GDM1 (cell line): Measurements from ENCODE around the gene RALGAPA2.

ENCODE experiments used
- DNase-seq: peaks from one replicate; lab custom pipeline; 2025; lab: John Stamatoyannopoulos, UW

The RALGAPA2 gene

GRCh38 chr20:20465252-20465651 lies 247.2 kb downstream of the RALGAPA2 start:
- no peak for DNase-seq

- no peak for DNase-seq
These were observed 248.5 kb downstream of the RALGAPA2 start for GRCh38 chr20:20463933-20464374.

- DNase-seq: no peak
These were observed 250.3 kb downstream of the RALGAPA2 start for GRCh38 chr20:20462185-20462584.

- no peak for DNase-seq
These were observed 250.9 kb downstream of the RALGAPA2 start for GRCh38 chr20:20461551-20461950.

- DNase-seq: no peak
These were observed 252.7 kb downstream of the RALGAPA2 start for GRCh38 chr20:20459726-20460125.

- DNase-seq: no peak
These were observed 254.9 kb downstream of the RALGAPA2 start for GRCh38 chr20:20457392-20458126.

- DNase-seq: no peak
These were observed 255.7 kb downstream of the RALGAPA2 start for GRCh38 chr20:20456741-20457140.

GRCh38 chr20:20455926-20456325 lies 256.5 kb downstream of the RALGAPA2 start:
- DNase-seq: no peak

- no peak for DNase-seq
These were observed 257.4 kb downstream of the RALGAPA2 start for GRCh38 chr20:20454850-20455627.

- DNase-seq: no peak
These were observed 258.1 kb downstream of the RALGAPA2 start for GRCh38 chr20:20454367-20454766.

- no peak for DNase-seq
These were observed 260.2 kb downstream of the RALGAPA2 start for GRCh38 chr20:20452254-20452676.

- no peak for DNase-seq
These were observed 261.9 kb downstream of the RALGAPA2 start for GRCh38 chr20:20450521-20450920.

GRCh38 chr20:20448881-20449280 lies 263.6 kb downstream of the RALGAPA2 start:
- DNase-seq: no peak

- no peak for DNase-seq
These were observed 265.2 kb downstream of the RALGAPA2 start for GRCh38 chr20:20447196-20447595.

GRCh38 chr20:20446425-20447015 lies 265.9 kb downstream of the RALGAPA2 start:
- DNase-seq: no peak

GRCh38 chr20:20446001-20446400 lies 266.4 kb downstream of the RALGAPA2 start:
- DNase-seq: no peak

- DNase-seq: no peak
These were observed 268.9 kb downstream of the RALGAPA2 start for GRCh38 chr20:20443504-20443903.

- DNase-seq: no peak
These were observed 270.0 kb downstream of the RALGAPA2 start for GRCh38 chr20:20442466-20442865.

- no peak for DNase-seq
These were observed 271.4 kb downstream of the RALGAPA2 start for GRCh38 chr20:20440886-20441658.

GRCh38 chr20:20440481-20440880 lies 272.0 kb downstream of the RALGAPA2 start:
- DNase-seq: no peak

GRCh38 chr20:20439602-20440190 lies 272.7 kb downstream of the RALGAPA2 start:
- DNase-seq: no peak

- DNase-seq: no peak
These were observed 275.1 kb downstream of the RALGAPA2 start for GRCh38 chr20:20437314-20437713.
